Panc1 (cell line): ENCODE results near the gene XCR1. TPM values are rescaled to one million over a fixed set of nuclear protein-coding genes. Genes with fewer than 3 reads are reported as not detected.

ENCODE experiments used
- ATAC-seq: fragments of 200-7000 bp; cut with Tn5 transposase; 2 replicates; pipeline ENCODE4 v1.9.1; 2020; ENCODE audit warnings: mild to moderate bottlenecking, moderate library complexity
- BruUV-seq: library from RNA; stranded (reverse); fragments of 400-500 nt; replicated peaks from 2 replicates; lab custom pipeline; 2021; lab: Mats Ljungman, UMichigan
- CTCF ChIA-PET: fragments of 300-600 bp; sonication (Branson Sonifier 250); formaldehyde crosslinking; loops from one replicate; lab custom pipeline; 2022; ENCODE audit warnings: antibody characterized with exemption; lab: Charles Lee
- POLR2A ChIA-PET: fragments of 300-600 bp; sonication (Branson Sonifier 250); formaldehyde crosslinking; loops from one replicate; lab custom pipeline; 2022; ENCODE audit warnings: antibody characterized with exemption; lab: Charles Lee
- DNase-seq: peaks from one replicate; pipeline ENCODE4 v3.0.0-alpha.2; 2010; ENCODE audit warnings: low read depth, low spot score
- H3K27ac ChIP-seq: 2 replicates; pipeline ENCODE4 v1.5.1; 2011; ENCODE audit warnings: mild to moderate bottlenecking, low read length, inconsistent platforms
- H3K27me3 ChIP-seq: fragments of 200-500 bp; sonication (Bioruptor generic); 2 replicates; pipeline ENCODE4 v1.6.0; 2014; ENCODE audit warnings: low read length, inconsistent platforms; ENCODE audit not compliant: control insufficient read depth, insufficient read depth
- H3K36me3 ChIP-seq: fragments of 200-500 bp; sonication (Bioruptor generic); 2 replicates; pipeline ENCODE4 v1.5.1; 2014; ENCODE audit warnings: inconsistent platforms, mild to moderate bottlenecking, low read length, moderate library complexity; ENCODE audit not compliant: control insufficient read depth, insufficient read depth
- H3K4me1 ChIP-seq: 2 replicates; pipeline ENCODE4 v1.5.1; 2011; ENCODE audit warnings: inconsistent platforms, mild to moderate bottlenecking, low read length, moderate library complexity; ENCODE audit not compliant: control insufficient read depth, insufficient read depth
- H3K4me3 ChIP-seq, 2 experiments: 2 replicates each; pipeline ENCODE4 v1.5.1; 2011 to 2012; ENCODE audit warnings: low read depth in 2 of 2, low read length in 2 of 2, mild to moderate bottlenecking in 2 of 2, inconsistent platforms in 1 of 2, moderate library complexity in 1 of 2
- H3K9me3 ChIP-seq: fragments of 200-500 bp; sonication (Bioruptor generic); 2 replicates; pipeline ENCODE4 v1.5.1; 2014; ENCODE audit warnings: low read depth, mild to moderate bottlenecking, inconsistent platforms, low read length, moderate library complexity; ENCODE audit not compliant: control insufficient read depth, insufficient read depth
- POLR2AphosphoS5 ChIP-seq: IDR thresholded peaks from 2 replicates; pipeline ENCODE4 v1.6.1; 2012; ENCODE audit warnings: mild to moderate bottlenecking, low read depth, low read length, moderate library complexity
- SIN3A ChIP-seq: IDR thresholded peaks from 2 replicates; pipeline ENCODE4 v1.6.1; 2012; ENCODE audit warnings: low read depth, mild to moderate bottlenecking, low read length, moderate library complexity, borderline replicate concordance; ENCODE audit not compliant: insufficient read depth
- TCF7L2 ChIP-seq: IDR thresholded peaks from 2 replicates; pipeline ENCODE4 v1.6.1; 2011; ENCODE audit warnings: mild to moderate bottlenecking, low read depth, low read length, inconsistent platforms
- in situ Hi-C: cut with HindIII; loops from 2 replicates; pipeline ENCODE4 v1.10.0; 2016; ENCODE audit warnings: low sequenced_read_pairs, low pct_unique_long_range_greater_than_20kb
- intact Hi-C: fragments of 100-400 bp; cut with micrococcal nuclease; formaldehyde crosslinking; loops from one replicate; pipeline ENCODE4 v1.10.0; 2022; ENCODE audit not compliant: unreplicated experiment
- total RNA-seq: library from RNA; stranded (reverse); gene quantifications from one replicate; pipeline ENCODE4 v1.2.1, GENCODE V29; 2021; ENCODE audit not compliant: unreplicated experiment
- TF ChIP-seq, protein P1 (sequence below), 2 experiments: IDR thresholded peaks; 2 replicates each; pipeline ENCODE4 v1.6.1; 2011 to 2012; ENCODE audit warnings: low read depth in 2 of 2, control low read depth in 1 of 2, low read length in 1 of 2, mild to moderate bottlenecking in 1 of 2, moderate library complexity in 1 of 2; ENCODE audit not compliant: insufficient read depth in 1 of 2
- TF ChIP-seq, protein P2 (sequence below): fragments of 450-650 bp; IDR thresholded peaks from 2 replicates; pipeline ENCODE4 v1.5.1; 2017; ENCODE audit warnings: mild to moderate bottlenecking

XCR1 gene
- total RNA-seq, 1 experiment from 2014 or later, result not detected

DNA sequence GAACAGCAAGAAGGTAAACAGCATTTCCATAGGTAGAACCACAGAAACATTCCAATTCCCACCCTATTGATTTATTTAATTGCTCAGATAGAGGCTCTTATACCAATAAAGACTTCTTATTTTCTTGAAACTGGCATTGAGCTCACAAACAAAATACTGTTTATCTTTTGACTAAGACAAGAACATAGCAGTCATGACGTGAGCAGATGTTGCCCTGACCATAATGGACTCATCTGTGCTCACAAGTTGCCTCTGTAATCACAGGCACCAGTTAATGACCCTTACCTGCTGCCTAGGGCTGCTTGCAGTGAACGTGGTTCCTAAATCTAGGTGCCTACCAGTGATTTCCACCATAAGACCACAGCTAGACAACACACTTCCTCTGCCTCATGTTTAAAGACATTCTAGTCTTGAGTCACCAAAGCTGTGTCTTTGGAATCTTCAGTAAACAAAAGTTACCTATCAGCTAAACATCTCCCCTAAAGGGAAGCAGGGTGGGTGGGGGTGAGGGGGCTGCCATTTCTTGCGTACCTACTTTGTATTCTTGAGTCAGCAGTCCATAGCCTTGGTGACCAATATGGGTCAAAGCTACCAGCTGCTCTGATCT is 33.8 kb downstream of the XCR1 start:
- TF ChIP-seq SIN3A (no peak), TCF7L2 (no peak), POLR2AphosphoS5 (no peak)
- TF ChIP-seq, protein P1, sequence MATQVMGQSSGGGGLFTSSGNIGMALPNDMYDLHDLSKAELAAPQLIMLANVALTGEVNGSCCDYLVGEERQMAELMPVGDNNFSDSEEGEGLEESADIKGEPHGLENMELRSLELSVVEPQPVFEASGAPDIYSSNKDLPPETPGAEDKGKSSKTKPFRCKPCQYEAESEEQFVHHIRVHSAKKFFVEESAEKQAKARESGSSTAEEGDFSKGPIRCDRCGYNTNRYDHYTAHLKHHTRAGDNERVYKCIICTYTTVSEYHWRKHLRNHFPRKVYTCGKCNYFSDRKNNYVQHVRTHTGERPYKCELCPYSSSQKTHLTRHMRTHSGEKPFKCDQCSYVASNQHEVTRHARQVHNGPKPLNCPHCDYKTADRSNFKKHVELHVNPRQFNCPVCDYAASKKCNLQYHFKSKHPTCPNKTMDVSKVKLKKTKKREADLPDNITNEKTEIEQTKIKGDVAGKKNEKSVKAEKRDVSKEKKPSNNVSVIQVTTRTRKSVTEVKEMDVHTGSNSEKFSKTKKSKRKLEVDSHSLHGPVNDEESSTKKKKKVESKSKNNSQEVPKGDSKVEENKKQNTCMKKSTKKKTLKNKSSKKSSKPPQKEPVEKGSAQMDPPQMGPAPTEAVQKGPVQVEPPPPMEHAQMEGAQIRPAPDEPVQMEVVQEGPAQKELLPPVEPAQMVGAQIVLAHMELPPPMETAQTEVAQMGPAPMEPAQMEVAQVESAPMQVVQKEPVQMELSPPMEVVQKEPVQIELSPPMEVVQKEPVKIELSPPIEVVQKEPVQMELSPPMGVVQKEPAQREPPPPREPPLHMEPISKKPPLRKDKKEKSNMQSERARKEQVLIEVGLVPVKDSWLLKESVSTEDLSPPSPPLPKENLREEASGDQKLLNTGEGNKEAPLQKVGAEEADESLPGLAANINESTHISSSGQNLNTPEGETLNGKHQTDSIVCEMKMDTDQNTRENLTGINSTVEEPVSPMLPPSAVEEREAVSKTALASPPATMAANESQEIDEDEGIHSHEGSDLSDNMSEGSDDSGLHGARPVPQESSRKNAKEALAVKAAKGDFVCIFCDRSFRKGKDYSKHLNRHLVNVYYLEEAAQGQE (IDR thresholded peaks at IDR 0.05; ENCODE audit: insufficient read depth in 1 of 2, low read depth in 2 of 2, low read length in 1 of 2), result no peak
- TF ChIP-seq, protein P2, sequence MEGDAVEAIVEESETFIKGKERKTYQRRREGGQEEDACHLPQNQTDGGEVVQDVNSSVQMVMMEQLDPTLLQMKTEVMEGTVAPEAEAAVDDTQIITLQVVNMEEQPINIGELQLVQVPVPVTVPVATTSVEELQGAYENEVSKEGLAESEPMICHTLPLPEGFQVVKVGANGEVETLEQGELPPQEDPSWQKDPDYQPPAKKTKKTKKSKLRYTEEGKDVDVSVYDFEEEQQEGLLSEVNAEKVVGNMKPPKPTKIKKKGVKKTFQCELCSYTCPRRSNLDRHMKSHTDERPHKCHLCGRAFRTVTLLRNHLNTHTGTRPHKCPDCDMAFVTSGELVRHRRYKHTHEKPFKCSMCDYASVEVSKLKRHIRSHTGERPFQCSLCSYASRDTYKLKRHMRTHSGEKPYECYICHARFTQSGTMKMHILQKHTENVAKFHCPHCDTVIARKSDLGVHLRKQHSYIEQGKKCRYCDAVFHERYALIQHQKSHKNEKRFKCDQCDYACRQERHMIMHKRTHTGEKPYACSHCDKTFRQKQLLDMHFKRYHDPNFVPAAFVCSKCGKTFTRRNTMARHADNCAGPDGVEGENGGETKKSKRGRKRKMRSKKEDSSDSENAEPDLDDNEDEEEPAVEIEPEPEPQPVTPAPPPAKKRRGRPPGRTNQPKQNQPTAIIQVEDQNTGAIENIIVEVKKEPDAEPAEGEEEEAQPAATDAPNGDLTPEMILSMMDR, result no peak
- Histone ChIP-seq H3K27me3 (no peaks in the 10 kb centered on the region), H3K27ac (no peak overlapping the region), H3K4me1 (no peaks in the 10 kb centered on the region), H3K4me3 (no peak overlapping the region), H3K9me3 (no peaks in the 10 kb centered on the region), H3K36me3 (peaks cover 3% of the 10 kb centered on the region; the same call in 1 of the 2 replicates)
- no TSS peak for BruUV-seq
- CTCF ChIA-PET, result interaction anchor here (0.6 kb wide), 1 partner anchor 297 kb away, joined by 4 read pairs; no protein-coding TSS in a partner anchor
- ATAC-seq, result no peak
- POLR2A ChIA-PET, result no interaction called here
- intact Hi-C loops (no loop called here), in situ Hi-C loops (no loop called here)
- DNase-seq, result no peak

DNA sequence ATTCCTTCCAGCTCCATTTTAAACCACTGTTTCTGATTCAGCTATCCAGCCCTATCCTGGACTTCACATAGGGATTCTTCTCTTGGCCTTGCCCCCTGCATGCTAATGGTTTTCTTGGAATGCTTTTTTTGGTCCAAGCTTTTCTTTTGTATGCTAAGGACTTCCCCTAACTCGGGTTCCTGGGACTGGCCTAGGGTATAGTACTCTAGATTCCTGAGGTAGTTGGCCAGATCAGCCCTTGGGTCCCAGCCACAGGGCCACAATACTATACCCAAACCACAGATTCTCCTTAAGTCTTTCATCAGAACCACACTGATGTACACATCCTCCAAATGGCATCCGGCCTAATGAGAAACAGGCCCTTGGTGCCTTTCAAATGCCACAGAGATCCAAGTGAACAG is 34.5 kb downstream of the XCR1 start:
- in situ Hi-C loops, result no loop called here
- intact Hi-C loops, result no loop called here
- H3K9me3 ChIP-seq, result no peaks in the 10 kb centered on the region
- ChIA-PET CTCF (no interaction called here), POLR2A (no interaction called here)
- H3K27ac ChIP-seq, result no peak overlapping the region
- no TSS peak for BruUV-seq
- ATAC-seq (no peak), DNase-seq (no peak)
- no peaks in the 10 kb centered on the region for H3K4me1 ChIP-seq
- no peak overlapping the region for H3K4me3 ChIP-seq
- H3K27me3 ChIP-seq, result no peaks in the 10 kb centered on the region
- peaks cover 3% of the 10 kb centered on the region; the same call in 1 of the 2 replicates for H3K36me3 ChIP-seq
- no peak for TF ChIP-seq POLR2AphosphoS5
- TF ChIP-seq SIN3A, result no peak
- TF ChIP-seq, protein P1 (IDR thresholded peaks at IDR 0.05; ENCODE audit: insufficient read depth in 1 of 2, low read depth in 2 of 2, low read length in 1 of 2), result no peak
- no peak for TF ChIP-seq TCF7L2
- TF ChIP-seq, protein P2, result no peak
